Measurements from ENCODE around the gene EFNA5.

The EFNA5 gene

DNA sequence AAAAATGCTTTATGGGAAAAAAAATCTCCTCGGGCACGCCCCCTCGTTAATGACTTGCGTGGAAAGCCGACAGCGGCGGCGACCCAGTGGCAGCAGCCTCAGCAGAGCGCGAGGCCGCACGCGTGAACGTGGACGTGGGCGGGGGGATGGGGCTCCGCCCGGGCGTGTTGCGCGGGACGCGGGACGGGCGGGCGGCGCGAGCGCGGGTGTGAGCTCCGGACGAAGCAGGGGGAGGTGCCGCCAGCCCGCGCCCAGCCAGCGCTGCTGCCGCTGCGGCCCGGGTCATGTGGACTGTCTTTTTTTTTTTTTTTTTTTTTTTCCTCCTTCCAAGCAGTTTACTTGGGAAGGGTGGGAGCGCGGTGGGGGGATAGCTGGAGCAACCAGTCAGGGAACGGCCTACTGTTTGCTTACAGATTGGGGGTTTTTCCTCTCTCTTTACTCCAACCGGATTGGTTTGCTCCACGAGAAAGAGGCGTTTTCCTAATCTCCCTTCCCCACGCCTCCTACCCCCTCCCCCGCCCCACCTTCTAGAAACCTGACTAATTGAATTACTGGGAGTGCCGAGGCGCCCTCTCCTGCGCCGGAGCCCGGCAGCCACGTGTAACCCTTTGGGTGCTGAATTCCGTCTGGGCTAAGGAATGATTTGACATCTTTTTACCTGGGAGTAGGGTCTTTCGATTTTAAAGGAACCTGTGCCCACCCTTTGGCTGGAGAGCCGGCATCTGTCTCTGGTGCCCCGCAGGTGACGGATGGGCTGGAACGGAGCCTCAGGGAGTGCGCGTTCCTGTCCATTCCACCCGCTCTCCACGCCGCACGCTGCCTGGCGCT is 1.7 kb upstream of the EFNA5 start:
- DNase-seq, result peak; percentile 70

DNA sequence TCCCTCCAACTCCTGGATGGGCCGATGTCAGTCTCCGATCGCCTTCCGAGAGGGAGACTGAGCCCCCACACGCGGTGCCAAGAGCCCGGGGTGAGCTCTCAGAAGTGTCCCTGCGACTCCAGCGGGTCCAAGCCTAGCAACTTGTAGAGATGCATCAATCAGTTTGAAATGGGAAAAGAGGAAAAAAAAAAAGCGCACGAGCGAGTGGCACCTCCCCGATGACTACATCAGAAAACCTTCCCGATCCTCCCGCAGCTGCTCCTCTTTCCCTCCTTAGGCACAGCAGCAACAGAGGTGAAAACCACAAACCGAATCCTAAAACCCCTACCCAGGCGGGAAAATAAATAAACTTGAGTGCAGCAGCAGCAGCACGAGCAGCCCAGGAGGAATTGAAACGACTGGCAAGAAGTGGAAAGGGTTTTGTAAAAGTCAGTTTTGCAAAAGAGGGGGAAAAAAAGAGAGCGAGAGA is 1.0 kb upstream of the EFNA5 start:
- peak; percentile 14 for DNase-seq

DNA sequence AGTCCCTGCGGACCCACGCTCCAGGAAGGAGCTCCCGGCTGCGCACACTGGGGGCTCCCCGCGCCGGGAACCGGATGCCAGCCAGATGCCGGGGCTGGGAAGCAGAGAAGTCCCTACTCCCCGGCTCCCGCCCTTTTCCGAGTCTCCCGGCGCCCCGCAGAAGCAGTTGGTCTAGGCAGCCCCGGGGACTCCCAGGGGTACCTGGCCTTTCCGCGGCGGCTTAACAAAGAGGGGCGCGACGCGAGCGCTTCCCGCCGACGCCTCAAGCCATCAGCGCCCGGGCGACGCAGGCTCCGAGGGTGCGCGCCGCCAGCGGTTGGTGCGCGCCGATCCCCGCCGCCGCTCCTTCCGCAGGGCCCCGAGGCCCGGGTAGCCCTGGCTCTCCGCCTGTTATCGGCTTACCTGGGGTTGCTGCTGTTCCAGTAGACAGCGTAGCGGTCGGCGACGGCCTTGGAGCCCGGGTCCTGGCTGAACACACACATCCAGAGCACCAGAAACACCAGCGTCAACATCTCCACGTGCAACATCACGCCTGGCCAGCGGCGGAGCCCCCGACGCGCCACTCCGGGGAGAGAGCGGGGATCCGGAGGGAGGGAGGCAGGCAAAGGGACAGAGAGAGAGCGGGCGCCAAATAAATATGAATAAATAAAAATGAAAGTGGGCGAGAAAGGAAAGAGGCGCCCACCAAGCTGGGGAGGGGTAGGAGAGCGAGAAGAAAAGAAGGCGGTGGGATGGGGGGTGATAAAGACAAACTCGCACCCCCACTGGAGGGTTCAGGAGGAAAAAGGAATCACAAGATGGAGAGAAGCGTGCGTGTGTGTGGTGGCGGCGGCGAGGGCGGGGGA is 428 bp downstream of the EFNA5 start:
- DNase-seq, result peak; percentile 49

DNA sequence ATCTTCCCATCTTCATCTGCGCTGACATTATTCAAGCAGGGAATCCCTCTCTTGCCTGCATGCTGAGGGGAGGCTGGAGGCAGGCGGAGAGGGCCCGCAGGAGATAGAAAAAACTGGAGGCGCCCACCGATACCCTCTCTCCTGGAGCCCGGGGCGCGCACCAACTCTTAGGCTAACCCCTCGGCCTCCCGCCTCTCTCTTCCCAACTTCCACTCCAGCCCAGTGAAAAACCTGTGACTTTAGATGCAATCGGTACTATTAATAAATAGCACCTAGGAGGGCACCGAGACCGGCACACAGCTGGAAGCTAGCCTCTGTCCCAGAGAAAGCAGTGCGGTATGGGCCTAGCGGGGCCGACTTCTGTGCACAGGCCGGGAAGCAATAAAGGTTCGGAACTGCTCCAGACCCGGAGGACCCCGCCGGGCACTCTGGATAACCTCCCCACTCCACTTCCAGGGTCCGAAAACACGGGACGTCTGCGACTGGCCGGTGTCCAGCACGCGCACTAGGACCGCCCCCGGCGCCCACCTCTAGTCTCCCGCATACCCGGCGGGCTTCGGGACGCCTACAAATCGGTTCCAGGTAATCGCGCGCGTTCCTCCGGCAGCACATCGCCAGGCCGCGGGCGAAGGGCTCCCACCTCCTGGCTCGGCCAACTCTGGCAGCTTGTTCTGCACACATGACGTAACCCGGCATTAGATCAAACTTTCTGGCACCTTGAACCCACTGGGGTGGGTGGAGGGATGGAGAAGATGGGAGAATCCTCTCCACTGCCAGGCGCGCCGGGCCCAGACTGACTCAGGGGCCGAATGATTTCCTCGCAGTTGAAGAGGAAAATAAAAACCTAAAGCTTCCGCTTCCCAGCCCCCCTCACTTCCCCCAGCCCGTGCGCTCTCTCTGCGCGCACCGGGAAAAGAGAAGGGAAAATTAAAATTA is 1.4 kb downstream of the EFNA5 start:
- DNase-seq, result no peak

DNA sequence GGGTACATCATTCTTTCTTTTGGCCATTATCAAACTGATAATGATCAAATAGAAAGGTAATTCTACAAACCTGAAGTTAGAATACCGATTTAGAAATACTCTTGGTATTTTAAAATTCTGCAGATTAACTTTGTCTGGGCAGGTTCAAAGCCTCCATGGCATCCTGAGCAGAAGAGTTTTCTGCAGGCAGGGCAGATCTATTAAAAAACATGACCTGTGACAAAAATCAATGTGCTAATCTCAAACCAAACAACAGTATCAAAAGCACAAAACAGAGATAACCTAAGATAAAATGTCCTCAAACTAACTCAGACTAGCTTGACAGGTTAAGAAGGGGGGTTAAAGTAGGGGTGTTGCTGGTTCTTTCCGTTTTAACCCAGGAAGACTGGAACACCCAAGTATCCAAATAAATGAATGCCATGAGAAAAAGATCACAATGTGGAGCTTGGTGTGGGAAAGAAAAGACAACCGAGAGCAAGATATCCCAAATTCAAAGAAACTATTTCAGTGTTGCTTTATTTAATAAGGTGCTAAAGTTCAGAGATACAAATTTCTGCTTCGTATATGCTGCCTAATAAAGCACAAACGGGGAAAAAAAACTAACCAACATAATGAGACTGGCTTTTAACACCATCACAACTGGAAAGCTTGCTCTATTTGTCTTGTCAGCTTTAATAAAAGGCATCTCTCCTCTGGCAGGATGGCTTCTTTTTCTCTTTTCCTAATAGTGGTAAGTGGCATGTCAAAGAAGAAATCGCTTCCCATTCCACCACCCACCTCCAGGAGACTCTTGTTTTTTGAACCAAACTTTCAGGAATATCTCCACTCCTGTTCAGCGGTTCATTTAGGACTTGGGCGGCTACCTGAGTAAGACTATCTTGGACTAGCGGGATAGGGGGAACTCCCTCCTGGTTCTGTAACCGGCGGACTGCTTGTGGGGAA is 2.3 kb downstream of the EFNA5 start:
- DNase-seq, result no peak

DNA sequence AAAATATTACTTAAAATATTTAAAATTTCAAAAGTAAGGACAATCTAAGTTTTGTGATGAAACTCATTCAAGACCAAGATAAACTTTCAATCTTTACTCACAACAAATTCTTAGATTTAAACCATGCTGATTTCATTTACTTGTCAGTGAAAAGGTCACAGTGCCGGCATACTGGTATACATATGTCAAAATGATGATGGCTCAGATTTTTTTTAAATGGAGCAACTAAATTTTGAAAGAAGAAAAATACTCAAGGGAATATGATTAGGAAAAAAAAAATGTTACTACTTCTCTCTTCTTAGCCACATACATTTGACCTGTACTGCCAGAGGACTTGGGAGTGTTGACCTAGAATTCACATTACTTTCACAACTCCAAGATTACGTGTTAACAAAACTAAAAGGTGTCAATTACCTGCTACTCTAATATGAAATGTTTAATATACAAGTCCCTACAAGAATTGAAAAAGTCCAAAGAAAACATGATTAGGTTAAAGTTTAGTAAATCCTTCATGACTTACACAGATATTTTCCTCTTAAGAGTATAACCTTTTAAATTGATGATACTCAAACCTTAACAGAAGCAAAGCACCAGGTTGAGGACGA is 4.6 kb downstream of the EFNA5 start:
- DNase-seq, result no peak

DNA sequence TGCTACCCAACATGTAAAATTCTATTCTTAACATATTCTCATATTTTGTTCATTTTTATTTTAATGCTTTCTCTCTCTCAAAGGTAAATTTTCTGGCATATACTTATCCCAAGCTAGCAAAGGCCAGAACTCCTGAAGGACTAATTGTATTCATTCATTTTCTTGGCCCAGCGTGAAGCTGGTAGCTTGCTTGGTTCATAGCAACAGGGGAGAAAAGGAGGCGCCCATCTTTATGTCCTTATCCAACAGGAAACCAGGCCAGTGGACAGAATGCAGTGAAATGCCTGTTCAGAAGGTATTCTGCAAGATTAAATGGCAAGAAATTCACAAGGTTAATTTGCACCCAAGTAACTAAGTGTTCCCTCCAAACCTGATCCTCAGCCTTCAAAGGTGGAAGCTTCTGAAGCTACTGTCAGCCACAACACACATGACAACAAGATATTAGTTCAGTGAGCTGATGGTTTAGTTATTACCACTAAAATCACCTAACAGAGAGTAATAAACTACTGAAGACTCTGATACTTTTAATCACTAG is 5.6 kb downstream of the EFNA5 start:
- DNase-seq, result no peak

DNA sequence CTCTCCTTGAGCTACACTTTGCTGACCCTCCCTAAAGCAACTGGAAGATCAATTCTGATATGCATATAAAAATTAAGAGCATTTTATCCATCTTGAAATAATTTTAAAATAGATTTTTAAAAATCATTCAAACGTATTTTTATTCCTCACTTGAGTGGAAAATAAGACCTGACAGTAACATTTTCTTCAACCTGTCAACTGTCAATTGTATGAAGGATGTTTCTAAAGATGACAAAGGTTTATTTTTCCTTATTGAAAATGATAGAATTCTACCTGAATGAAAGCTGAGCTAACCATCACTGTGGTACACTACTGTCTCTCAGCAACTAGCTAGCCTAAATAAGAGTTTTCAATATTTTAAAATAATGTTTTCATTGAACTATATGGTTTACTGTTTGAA is 7.0 kb downstream of the EFNA5 start:
- DNase-seq, result no peak

DNA sequence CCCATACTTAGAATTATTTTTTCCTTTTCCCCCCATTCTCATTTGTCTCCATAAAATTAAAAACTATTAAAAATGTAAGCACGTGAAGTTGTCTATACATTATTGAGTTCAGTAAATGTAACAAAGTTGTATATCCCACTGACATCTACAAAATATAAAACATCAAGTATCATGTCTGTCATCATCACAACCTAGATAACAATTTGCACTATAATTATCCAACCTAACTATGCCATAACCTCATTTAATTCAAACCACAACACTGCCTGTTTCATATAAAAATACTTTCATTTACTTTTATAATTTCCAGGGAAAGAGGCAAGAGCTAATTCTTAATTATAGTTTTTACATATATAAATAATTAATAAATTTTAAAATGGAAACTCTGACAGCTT is 9.1 kb downstream of the EFNA5 start:
- no peak for DNase-seq

DNA sequence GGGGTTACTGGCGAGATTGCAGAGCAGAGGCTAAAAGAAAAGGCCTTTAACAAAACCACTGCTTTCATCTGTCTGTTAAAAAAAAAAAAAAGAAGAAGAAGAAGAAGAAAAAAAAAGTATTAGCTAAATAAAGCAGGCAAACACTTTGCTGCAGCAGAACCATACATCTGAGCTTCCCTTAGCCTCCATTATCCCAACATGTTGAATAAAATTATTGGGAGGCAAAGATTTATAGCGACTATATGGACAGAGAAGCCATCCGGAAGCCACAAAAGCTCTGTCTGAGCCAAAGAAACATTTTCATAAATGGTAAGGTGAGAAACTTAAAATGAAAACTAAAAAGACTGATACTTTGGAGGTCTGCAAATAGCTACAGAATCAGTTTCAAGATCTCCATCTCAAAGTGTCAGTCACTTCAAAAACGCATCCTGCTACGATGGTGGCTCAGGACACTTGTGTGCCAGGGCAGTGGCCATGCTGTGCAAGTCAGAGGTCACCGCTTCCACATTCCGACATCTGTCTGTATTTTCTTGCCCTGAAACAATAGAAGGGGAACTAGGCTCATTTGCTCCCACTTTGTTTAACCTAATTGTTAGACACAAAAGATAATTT is 9.6 kb downstream of the EFNA5 start:
- no peak for DNase-seq

DNA sequence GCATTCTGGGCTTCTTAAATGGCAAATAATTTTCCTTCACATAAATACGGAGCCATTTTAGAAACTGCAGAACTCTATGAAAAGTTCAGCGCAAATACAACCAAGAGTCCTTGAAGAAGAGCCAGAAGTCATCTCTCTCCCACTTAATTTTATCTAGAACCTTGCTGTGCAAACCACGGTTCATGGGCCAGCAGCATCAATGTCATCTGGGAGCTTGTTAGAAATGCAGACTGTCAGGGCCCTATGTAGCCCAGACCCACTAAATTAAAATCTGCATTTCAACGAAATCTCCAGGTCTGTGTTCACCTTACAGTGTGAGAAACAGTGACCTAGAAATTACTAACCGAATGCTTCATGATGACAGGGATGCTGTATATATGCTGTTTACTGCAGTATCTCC is 12.2 kb downstream of the EFNA5 start:
- DNase-seq, result no peak

DNA sequence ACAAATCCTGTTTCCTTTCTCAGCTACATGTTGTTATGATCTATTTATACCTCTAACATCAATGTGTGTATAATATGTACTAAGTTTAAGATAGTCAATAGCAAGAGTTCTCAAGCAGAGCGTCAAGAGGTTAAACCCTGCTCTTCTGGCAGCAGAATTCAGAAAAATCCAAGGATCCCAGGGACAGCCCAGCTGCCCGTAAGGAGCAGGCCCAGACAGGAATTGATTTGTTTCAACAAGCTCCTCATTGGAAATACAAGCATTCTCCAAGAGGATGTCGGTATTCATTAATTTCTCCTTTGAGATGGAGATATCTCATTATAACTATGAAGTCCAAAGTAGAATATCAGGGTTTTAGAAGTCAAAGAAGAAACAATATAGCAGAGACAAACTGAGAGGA is 14.9 kb downstream of the EFNA5 start:
- no peak for DNase-seq

DNA sequence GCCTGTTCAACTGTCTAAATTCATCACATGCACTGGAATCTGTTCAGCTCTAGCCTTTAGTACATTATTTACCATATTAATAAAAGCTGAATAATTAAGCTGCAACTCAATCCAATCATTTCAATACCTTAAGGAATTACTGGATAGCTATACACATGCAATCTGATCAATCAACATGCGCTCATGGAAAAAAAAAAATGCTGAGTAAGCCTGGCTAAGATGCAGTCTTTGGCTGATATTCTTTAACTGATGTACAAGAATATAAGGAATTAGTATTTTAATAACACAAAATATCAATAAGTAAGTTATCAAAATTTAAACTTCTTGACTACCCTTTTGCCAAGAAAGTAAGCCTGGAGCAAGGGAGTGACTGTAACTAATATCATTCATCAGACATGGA is 15.9 kb downstream of the EFNA5 start:
- no peak for DNase-seq

DNA sequence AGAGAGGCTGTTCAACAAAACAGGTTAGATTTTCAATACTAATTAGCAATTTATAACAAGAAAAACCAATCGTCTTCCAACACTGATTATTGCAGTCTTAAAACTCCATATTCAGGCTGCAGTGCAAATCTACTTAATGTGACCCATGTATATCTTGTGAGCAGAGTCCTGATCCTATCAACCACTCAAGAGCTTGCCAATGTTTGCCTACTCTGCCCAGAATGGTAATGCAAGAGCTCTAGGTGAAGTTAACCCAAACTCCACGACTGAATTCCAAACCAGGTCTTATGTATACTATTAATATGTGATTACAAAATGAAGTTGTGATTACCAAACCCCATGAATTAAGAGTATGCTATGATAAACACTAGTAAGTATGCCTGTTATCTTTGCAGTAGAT is 17.1 kb downstream of the EFNA5 start:
- DNase-seq, result no peak

DNA sequence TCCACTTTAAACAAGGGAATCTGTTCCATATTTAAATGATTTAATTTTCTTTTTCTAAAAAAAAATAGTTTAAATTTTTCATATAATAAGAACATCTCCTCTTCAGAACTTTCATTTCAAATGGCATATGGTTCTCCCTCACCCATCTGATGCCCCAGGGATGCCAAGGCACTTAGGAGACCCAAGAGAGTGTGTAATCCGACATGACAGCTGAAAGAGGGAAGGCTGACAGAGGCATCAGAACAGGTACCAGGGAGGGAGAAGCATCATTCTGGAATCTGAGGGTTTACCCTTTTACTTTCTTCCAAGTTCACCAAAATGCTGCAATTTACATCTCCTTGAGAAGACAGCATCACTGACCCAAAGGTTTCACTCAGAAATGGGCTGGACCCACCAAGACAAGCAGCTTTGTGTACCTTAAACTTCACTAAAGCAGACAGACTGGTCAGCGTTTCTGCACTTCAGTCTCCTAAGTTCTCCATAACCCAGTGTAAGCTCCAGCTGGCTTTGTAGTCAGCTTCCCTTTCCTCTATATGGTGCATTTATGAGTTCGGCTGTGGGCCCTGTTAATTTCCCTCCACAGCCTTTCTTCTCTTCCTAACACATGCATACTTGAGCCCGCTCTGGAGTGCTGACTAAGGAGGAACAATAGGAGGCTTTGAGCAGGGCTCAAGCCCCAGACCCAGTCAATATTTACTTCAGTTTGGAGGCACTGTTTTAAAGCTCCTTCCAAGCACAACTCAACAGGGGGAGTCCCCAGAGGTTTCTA is 17.7 kb downstream of the EFNA5 start:
- peak; percentile 7 for DNase-seq

DNA sequence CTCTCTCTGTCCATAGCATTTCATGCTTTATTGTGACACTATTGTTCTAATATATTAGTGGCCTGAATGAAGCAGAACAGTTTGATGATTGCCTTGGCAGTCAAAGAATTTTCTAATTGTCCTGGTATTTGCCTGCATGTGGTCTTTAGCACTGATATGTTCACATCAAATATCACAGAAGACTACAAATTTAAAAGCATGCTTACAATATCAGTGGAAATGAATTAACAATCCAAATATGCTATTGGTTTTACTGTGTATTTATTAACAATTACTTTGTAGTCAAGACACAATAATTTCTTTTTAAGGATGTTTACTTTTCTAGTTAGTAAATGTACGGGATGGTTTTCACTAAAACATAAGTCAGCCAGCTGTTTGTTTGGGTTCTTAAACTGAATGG is 18.3 kb downstream of the EFNA5 start:
- DNase-seq, result no peak

DNA sequence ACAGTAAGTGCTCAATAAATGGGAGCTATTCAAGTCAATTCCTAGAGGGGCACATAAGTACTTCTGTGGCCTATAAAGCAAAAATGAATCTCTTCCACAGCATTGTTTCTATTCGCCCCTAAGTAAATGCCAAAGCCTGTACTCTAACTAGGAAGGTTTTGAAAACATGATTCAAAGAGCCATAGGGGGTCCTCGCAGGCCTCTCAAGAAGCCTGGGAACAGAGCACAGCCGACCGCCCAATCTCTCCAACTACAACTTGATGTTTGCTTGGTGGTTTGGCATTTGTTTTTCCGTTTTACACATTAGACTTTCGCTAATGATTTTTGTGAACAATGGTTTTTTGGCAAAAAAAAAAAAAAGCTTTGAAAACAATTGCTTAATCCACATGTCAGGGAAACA is 19.4 kb downstream of the EFNA5 start:
- no peak for DNase-seq

DNA sequence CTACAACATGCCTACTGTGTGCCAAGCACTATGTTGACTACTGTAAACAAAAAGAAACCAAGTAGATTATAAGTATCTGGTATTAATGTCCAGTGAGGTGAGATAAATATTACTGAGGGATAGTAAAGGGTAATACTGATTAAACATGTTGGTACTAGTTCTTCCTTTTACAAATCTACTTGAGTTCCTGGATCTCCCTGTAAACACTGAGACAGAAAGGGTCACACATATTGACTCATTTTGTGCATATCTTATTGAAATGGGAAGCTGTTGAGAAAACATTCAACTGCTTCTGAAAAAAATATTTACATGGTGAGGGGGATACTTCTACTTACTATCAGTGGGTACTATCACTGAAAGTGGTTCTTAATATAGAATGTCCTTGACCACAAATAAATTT is 24.3 kb downstream of the EFNA5 start:
- DNase-seq, result no peak

DNA sequence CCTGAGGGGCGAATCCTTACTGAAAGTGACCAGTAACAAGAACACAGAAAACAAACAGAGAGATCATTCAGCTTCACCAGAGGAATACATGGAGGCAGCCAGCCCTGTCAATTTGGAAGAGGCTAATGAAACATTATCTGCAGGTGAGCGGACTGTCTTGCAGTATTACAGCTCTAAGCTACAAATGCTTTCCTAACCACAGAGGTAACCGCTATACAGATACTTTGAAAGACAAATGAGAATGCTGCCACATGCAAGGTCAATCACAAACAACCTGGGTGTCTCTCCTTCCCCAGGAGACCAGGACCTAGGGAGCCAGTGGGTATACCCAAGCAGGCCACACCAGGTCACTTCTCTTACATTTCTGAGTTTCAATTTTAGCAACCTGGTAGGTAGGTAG is 30.2 kb downstream of the EFNA5 start:
- no peak for DNase-seq

DNA sequence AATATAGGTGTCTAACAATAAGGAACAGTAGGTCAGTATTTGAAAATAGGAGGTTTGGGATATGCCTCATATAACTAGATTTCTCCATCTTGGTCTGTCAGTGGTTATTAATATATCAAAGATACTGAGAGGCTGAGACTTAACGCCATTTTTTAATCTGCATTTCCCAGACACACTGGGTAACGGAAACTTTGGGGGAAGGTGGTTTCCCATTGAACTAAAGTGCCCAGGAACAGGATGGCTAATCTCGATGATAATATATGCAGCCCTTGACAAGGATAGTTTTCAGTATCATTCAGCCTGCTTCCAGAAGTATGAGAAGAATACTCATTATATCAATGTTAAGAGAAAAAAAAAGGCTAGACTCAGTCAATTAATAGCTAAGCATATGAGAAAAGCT is 30.7 kb downstream of the EFNA5 start:
- no peak for DNase-seq

Measured in NCI-H510A treated with DMSO at 0.1 percent for 48 hours (cell line).